IPS-18a (cell line): ENCODE results near the gene USP22.
"Not testable (repeated sequence)": the region's sequence is repeated elsewhere in the genome, so short reads cannot be mapped to it uniquely, and the experiment has no call there.

ENCODE experiments used
- H3K27ac ChIP-seq: one replicate; pipeline ENCODE4 v1.5.1; 2013; ENCODE audit warnings: low read length
- H3K27me3 ChIP-seq: one replicate; pipeline ENCODE4 v1.6.1; 2013; ENCODE audit warnings: mild to moderate bottlenecking, low read length; ENCODE audit not compliant: control insufficient read depth, insufficient read depth
- H3K36me3 ChIP-seq: one replicate; pipeline ENCODE4 v1.6.1; 2013; ENCODE audit warnings: low read depth, low read length; ENCODE audit not compliant: control insufficient read depth
- H3K4me1 ChIP-seq: one replicate; pipeline ENCODE4 v1.6.1; 2013; ENCODE audit warnings: low read depth, low read length; ENCODE audit not compliant: control insufficient read depth
- H3K4me3 ChIP-seq: one replicate; pipeline ENCODE4 v1.5.1; 2013; ENCODE audit warnings: low read length
- H3K9ac ChIP-seq: one replicate; pipeline ENCODE4 v1.6.1; 2013; ENCODE audit warnings: mild to moderate bottlenecking, low read length, moderate library complexity
- H3K9me3 ChIP-seq: one replicate; pipeline ENCODE4 v1.6.1; 2013; ENCODE audit warnings: low read depth, low read length; ENCODE audit not compliant: control insufficient read depth

USP22 gene

DNA sequence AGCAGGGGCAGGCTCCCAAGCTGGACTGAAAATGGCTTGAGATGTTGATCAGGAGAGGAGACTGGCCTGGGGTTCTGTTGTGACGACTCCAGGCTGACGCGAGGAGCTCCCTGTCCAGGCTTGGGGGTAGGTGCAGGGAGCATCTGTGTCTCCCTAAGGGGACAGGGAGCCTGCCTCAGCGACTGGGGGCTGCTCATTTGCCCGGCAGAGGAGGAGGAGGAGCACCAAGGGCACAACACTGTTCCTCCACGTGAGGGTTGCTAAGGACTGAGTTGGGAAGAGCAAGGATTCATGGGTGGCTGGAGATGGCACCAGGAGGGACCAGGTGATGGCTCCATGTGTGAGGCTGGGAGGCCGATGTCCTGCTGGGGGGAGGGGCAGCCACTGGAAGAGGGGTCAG lies 53.3 kb downstream of the USP22 start:
- Histone ChIP-seq H3K4me3 (no peak overlapping the region), H3K27me3 (no peaks in the 10 kb centered on the region), H3K4me1 (peaks cover 5% of the 10 kb centered on the region), H3K27ac (no peak overlapping the region), H3K36me3 (no peaks in the 10 kb centered on the region), H3K9ac (no peak overlapping the region), H3K9me3 (no peaks in the 10 kb centered on the region)

- Histone ChIP-seq H3K27ac (no peak overlapping the region), H3K9me3 (no peaks in the 10 kb centered on the region), H3K36me3 (no peaks in the 10 kb centered on the region), H3K27me3 (no peaks in the 10 kb centered on the region), H3K4me1 (peaks cover 5% of the 10 kb centered on the region), H3K4me3 (no peak overlapping the region), H3K9ac (no peak overlapping the region)
These were observed 53.9 kb downstream of the USP22 start for GRCh38 chr17:20988896-20989295.

DNA sequence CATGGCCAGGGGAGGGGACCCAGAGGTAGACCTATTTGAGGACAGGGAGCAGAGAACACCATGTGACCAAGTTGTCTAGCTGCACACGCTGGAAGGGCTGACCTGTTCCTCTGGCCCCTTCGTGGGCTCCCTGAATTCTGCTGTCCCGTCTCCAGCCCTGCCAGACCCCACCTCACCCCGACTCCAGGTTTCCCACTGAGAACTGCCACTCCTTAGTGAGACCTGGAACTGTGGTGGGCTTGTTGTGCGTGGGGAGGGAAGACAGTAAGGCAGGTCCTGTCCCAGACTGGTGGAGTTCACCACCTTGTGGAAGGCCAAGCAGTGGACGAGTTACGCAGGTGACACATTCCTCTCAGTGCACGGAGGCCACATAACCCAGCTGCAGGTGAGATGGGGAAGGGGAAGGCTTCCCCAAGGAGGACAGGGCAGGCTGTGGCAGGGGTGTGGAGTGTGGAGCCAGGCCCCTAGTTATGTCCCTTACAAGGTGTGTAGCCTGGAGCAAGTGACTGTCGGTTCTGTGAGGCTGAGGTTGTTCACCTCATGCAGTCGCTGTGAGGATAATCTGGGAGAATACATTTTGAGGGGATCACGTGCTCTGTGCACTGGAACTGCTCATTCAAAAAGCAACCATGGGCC lies 54.7 kb downstream of the USP22 start:
- peaks cover 1% of the 10 kb centered on the region for H3K4me1 ChIP-seq
- no peaks in the 10 kb centered on the region for H3K36me3 ChIP-seq
- no peak overlapping the region for H3K4me3 ChIP-seq
- H3K27ac ChIP-seq = no peak overlapping the region
- no peaks in the 10 kb centered on the region for H3K27me3 ChIP-seq
- no peaks in the 10 kb centered on the region for H3K9me3 ChIP-seq
- H3K9ac ChIP-seq = no peak overlapping the region

DNA sequence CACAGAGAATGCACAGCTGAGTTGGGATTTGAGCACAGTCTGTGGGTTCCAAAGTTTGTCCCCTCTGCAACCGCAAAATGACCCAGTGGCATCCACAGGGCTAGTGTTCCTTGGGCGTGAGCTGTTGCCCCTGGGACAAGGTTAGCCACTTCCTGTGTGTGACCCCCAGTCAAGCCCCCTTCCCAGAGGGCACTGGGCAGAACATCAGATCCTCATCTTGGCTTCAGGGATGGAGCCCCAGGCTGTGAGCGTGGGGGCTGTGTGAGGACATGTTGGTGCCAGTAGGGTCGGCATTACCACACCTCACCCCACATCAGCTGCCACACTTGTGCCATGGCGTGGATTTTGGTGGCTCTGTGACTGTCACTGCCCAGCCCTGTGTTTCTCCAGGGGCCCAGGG lies 55.3 kb downstream of the USP22 start:
- H3K9me3 ChIP-seq = no peaks in the 10 kb centered on the region
- no peak overlapping the region for H3K27ac ChIP-seq
- no peak overlapping the region for H3K4me3 ChIP-seq
- H3K36me3 ChIP-seq = no peaks in the 10 kb centered on the region
- H3K9ac ChIP-seq = no peak overlapping the region
- no peaks in the 10 kb centered on the region for H3K27me3 ChIP-seq
- H3K4me1 ChIP-seq = no peaks in the 10 kb centered on the region

DNA sequence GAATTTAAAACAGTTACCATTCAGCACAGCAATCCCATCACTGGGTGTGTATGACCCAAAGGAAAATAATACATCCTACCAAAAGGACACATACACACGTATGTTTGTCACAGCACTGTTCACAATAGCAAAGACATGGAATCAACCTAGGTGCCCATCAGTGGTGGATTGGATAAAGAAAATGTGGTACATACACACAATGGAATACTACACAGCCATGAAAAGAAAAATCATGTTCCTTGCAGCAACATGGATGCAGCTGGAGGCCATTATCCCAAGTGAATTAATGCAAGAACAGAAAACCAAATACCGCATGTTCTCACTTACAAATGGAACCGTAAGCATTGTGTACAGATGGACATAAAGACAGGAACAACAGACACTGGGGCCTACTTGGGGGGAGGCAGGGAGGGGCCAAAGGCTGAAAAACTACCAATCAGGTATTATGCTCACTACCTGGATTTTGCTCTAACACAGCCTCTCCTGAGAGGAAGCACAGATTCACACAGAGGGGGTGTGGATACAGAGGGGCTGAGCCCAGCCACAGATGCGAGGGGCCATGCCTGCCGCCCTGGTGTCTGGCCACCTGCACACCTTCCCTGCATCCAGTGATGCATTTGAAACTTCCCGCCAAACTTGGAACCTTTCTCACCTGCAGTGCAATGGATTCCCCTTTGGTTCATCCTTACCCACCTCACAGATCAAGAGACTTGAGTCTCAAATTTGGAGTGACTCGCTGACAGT lies 55.9 kb downstream of the USP22 start:
- Histone ChIP-seq H3K27me3 (no peaks in the 10 kb centered on the region), H3K4me1 (no peaks in the 10 kb centered on the region), H3K9me3 (no peaks in the 10 kb centered on the region), H3K36me3 (no peaks in the 10 kb centered on the region), H3K9ac (no peak overlapping the region), H3K27ac (no peak overlapping the region), H3K4me3 (no peak overlapping the region)

DNA sequence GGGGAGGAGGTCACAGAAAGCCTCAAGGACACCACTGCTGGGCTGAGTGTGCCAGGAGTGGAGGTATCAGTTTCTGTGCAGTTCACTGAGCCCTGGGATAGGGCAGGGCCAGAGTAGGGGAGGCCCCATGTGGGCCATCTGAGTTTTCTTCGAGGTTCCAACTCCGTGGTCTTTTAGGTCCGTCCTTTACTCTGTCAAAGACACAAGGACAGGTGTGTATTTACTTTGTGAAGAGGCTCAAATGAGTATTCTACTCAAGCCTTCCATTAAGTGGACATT lies 59.5 kb downstream of the USP22 start:
- Histone ChIP-seq H3K9ac (no peak overlapping the region), H3K27ac (no peak overlapping the region), H3K9me3 (no peaks in the 10 kb centered on the region), H3K4me3 (no peak overlapping the region), H3K4me1 (no peaks in the 10 kb centered on the region), H3K36me3 (no peaks in the 10 kb centered on the region), H3K27me3 (no peaks in the 10 kb centered on the region)

GRCh38 chr17:20982589-20983358 lies 60.0 kb downstream of the USP22 start:
- no peak overlapping the region for H3K4me3 ChIP-seq
- H3K27ac ChIP-seq = no peak overlapping the region
- no peaks in the 10 kb centered on the region for H3K4me1 ChIP-seq
- H3K9ac ChIP-seq = no peak overlapping the region
- no peaks in the 10 kb centered on the region for H3K27me3 ChIP-seq
- H3K9me3 ChIP-seq = no peaks in the 10 kb centered on the region
- H3K36me3 ChIP-seq = no peaks in the 10 kb centered on the region

GRCh38 chr17:20981046-20981920 lies 61.5 kb downstream of the USP22 start:
- no peaks in the 10 kb centered on the region for H3K9me3 ChIP-seq
- H3K27ac ChIP-seq = no peak overlapping the region
- H3K9ac ChIP-seq = no peak overlapping the region
- no peaks in the 10 kb centered on the region for H3K36me3 ChIP-seq
- no peaks in the 10 kb centered on the region for H3K4me1 ChIP-seq
- H3K27me3 ChIP-seq = no peaks in the 10 kb centered on the region
- no peak overlapping the region for H3K4me3 ChIP-seq

GRCh38 chr17:20979792-20980083 lies 63.1 kb downstream of the USP22 start:
- Histone ChIP-seq H3K9ac (no peak overlapping the region), H3K27me3 (no peaks in the 10 kb centered on the region), H3K27ac (no peak overlapping the region), H3K9me3 (no peaks in the 10 kb centered on the region), H3K4me1 (no peaks in the 10 kb centered on the region), H3K4me3 (no peak overlapping the region), H3K36me3 (no peaks in the 10 kb centered on the region)

DNA sequence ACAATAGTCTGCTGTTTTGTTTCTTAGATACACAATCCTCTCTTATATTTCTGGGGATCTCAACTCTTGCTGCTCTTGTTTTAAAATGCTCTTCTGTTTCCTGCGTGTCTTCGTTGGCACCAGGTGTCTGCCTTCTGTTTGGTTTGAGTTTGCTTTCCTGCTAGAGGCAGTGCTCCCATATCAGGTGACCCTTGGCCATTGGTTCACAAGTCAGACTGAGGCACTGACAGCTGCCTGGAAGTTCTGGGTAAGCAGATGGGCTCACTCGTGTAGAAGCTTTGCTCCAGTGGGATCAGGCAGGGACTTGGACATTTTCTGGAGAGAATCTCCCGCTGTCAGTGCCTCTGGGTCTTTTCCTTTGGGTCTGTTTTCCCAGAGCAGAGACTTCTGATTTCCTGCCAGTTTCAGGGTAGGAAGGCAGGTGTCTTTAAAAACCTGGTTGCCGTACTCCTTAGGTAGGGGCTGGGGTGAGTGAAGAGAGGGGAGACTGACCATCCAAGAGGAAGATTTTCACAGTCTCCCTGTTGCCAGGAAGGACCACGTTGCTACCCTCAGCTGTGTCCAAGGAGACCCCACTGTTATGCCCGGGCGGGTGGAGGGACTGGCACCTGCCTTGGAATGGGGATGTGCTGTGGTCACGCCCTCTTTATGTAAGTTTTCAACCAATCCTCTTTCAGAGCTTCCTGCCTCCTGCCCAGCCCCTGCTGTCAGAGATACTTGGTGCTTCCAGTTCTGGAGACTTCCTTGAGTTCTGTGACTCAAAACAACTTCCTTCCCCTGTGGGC lies 63.6 kb downstream of the USP22 start:
- not testable (repeated sequence) for H3K4me3 ChIP-seq

More for the DNA sequence above, 63.6 kb downstream of the USP22 start:
- H3K27me3 ChIP-seq, H3K9me3 ChIP-seq, H3K36me3 ChIP-seq, H3K9ac ChIP-seq, H3K4me1 ChIP-seq, H3K27ac ChIP-seq: not testable (repeated sequence)
